ENCODE results near the gene ZCCHC7.
"Not testable (repeated sequence)": the region's sequence is repeated elsewhere in the genome, so short reads cannot be mapped to it uniquely, and the experiment has no call there.

The ZCCHC7 gene

DNA sequence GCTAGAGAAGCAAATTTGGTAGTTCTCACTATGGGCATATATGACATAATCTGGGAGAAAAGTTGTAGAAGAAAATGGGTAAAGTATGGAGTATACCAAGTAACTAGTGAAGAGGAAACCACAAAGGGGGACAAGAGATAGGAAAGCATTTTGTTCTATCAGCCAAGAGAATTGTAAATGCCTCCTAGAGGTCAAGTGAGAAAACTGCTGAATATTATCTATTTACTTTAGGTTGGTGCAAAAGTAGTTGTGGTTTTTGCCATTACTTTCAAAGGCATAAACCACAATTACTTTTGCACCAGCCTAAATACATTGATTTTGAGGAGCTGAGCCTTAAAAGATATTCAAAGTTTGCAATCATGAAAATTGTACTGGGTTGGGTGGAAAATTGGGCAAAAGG is 175.4 kb downstream of the ZCCHC7 start:
- DNase-seq (ENCODE audit: low spot score) = peak; percentile 18

DNA sequence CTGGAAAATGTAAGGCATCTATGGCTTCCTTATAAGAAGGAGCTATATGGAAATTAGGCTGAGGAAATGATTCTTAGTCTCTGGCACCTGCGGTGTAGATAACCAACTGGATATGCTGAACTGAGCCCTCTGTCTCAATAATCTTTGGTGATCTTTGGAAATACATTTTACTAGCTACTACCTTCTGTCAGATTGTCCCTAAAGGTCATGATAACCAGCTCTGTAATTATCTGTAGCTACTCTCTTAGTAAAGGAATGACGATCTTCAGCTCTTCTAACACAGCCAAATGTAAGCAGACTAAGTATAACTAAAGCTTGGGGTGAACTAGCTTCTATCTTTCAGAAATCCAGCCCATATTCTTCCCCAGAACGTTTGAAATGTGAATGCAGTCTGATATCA is 177.2 kb downstream of the ZCCHC7 start:
- no peak for DNase-seq (ENCODE audit: low spot score)

GRCh38 chr9:37300620-37301019 is 180.2 kb downstream of the ZCCHC7 start:
- no peak for DNase-seq (ENCODE audit: low spot score)

DNA sequence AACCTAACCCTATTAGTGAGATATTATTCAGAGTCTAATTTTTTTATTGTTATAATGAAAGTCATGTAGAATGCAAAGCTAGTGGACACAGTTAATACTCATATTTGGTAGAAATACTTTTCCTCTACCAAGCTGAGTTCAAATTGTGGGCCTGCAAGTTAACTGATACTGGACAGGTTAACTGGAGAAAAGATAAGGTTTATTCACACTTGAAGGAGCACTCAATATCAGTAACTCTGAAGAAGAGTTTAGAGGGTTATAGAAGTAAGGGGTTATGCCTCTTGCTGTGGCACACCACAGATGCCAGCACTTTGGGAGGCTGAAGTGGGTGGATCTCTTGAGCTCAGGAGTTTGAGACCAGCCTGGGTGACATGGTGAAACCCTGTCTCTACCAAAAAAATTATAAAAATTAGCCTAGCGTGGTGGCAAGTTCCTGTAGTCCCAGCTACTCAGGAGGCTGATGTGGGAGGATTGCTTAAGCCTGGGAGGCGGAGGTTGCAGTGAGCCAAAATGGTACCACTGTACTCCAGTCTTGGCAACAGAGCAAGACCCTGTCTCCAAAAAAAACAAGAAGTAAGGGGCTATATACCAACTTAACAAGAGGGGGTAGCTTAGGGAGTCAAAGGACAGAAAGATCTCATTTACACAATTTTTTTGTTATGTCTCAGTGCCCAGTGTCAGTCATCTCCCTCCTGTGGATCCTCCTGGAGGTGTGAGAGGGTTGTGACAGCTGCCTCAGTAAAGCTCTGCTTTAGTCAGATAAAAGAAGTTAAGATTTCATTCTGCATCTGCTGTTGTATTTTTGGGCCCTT is 180.9 kb downstream of the ZCCHC7 start:
- no peak for DNase-seq (ENCODE audit: low spot score)

- DNase-seq (ENCODE audit: low spot score) = no peak
Observed at GRCh38 chr9:37301854-37302172, 181.4 kb downstream of the ZCCHC7 start.

- DNase-seq (ENCODE audit: low spot score) = no peak
Observed at GRCh38 chr9:37302277-37302676, 181.9 kb downstream of the ZCCHC7 start.

DNA sequence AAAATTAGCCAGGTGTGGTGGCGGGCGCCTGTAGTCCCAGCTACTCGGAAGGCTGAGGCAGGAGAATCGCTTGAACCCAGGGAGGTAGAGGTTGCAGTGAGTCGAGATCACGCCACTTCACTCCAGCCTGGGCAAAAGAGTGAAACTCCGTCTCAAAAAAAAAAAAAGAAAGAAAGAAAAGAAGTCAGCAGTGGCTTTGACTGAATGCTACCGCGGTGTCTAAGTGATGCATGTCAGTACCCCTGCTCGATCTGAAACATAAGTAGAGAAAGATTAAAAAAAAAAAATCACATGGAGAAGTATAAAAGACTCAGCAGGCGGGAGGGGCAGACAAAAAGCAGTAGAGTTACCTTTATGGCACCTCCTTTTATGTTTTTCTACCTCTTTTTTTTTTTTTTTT is 182.9 kb downstream of the ZCCHC7 start:
- DNase-seq (ENCODE audit: low spot score) = not testable (repeated sequence)

GRCh38 chr9:37309136-37309535 is 188.8 kb downstream of the ZCCHC7 start:
- no peak for DNase-seq (ENCODE audit: low spot score)

- no peak for DNase-seq (ENCODE audit: low spot score)
Observed at GRCh38 chr9:37311938-37312708, 191.7 kb downstream of the ZCCHC7 start.

DNA sequence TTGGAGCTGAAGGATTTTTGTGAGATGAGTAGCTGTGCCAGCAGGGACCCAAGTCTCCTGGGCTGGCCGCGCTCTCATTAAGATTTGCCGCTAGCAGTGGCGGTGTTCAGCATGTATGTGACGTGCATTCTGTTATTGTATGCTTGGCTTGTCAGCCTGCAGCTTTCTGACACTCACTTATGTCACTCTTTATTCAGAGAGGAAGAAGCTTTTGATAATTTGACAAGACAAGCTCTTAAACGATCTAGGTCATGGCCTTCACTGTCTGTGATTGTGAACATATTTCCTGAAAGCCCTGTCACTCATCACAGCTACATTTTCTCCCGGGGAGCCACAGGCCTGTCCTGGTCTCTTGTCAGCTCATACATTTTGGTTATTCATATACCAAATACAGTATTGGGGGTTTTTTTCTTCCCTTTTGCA is 203.9 kb downstream of the ZCCHC7 start:
- no peak for DNase-seq (ENCODE audit: low spot score)

DNA sequence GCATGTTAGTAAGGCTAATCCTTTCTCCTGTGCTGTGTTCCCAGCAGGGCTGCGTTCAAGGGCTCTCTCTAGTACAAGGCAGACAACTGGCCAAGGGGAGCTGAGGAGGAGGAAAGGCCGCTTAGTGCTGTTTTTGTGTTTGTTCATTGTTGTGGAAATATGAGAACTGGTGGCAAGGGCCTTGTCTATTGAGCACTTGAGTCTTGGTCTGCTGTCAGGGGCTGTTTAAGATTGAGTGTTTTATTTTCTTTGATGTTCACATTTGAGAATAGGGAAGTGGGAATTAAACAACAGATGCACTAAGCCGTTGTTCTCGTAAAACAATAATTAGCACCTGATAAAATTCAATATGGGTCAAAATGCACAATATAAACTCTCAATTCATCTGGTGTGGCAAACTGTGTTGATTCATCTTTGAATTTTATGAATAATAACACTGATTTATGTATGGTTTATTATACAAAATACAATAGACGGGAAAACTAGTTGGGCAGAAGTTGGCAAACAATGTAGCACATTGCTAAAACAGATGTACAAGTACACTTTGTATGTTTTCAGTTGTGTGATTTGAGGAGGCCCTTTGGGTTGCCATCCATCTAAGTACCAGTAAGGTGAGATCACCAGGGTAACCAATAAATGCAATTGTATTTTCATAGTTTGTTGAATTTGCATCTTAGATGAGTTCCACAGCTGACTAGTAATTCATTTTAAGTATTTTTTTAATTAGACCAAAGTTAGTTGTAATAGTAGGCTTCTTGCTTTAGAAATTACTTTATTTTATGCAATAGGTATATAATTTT is 204.5 kb downstream of the ZCCHC7 start:
- no peak for DNase-seq (ENCODE audit: low spot score)

- DNase-seq (ENCODE audit: low spot score) = no peak
Observed at GRCh38 chr9:37325778-37326177, 205.4 kb downstream of the ZCCHC7 start.

GRCh38 chr9:37327553-37327952 is 207.2 kb downstream of the ZCCHC7 start:
- no peak for DNase-seq (ENCODE audit: low spot score)

GRCh38 chr9:37328556-37329227 is 208.3 kb downstream of the ZCCHC7 start:
- DNase-seq (ENCODE audit: low spot score) = no peak

- DNase-seq (ENCODE audit: low spot score) = no peak
Observed at GRCh38 chr9:37329576-37329975, 209.2 kb downstream of the ZCCHC7 start.

- DNase-seq (ENCODE audit: low spot score) = no peak
Observed at GRCh38 chr9:37331871-37332270, 211.5 kb downstream of the ZCCHC7 start.

GRCh38 chr9:37332578-37332977 is 212.2 kb downstream of the ZCCHC7 start:
- DNase-seq (ENCODE audit: low spot score) = no peak

DNA sequence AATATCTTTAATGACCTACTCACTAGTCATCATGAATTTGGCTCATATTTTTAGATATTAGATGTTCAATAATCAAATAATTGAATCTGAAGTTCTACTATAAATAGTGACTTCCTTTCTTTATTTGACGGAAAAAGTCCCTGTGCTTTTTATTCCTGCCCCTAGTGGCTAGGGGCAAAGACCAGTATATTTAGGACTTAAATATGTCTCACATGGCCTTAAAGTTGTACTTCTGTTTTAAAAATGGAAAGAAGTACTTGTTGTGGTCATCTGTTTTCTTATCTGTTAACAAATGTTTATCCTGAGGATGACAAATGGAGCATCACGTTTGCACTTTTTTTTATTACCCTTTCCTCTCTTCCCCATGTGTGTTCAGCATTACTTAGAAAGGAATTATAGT is 212.9 kb downstream of the ZCCHC7 start:
- no peak for DNase-seq (ENCODE audit: low spot score)

- no peak for DNase-seq (ENCODE audit: low spot score)
Observed at GRCh38 chr9:37335238-37335637, 214.9 kb downstream of the ZCCHC7 start.

DNA sequence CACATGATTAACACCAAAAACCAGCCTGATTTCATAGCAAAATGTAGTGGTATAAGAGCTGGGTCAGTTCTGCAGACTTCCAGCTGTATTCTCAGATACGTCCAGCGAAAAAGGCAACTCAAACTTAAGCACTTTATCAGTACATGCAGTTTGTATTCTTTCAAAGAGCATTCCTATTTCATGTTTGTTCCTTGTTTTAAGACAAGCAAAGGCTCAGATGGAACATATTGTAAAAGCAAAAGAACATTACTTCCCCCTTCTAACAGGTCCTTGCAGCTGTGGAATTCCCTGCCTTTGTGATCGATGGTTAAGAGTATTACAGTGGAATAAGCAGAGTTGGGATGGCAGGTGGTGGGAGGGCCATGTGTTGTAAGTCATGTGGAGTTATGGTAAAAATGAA is 215.8 kb downstream of the ZCCHC7 start:
- DNase-seq (ENCODE audit: low spot score) = no peak

GRCh38 chr9:37337301-37337890 is 217.0 kb downstream of the ZCCHC7 start:
- no peak for DNase-seq (ENCODE audit: low spot score)

GRCh38 chr9:37338218-37338617 is 217.8 kb downstream of the ZCCHC7 start:
- no peak for DNase-seq (ENCODE audit: low spot score)

All from HuH-7.5 (cell line).